Stomach (tissue), 4 donors: ENCODE measurements around the gene ATP1B1.

Experiments used
- EP300 ChIP-seq: sonication (generic); formaldehyde crosslinking; IDR thresholded peaks from one replicate; pipeline ENCODE4 v1.6.1; 2017; ENCODE audit warnings: antibody characterized with exemption
- POLR2A ChIP-seq, 4 donors: fragments of 450-650 bp; IDR thresholded peaks; one replicate each; pipeline ENCODE4 v1.6.1; 2016; ENCODE audit warnings: antibody characterized with exemption in 4 of 4, control low read depth in 2 of 4, mild to moderate bottlenecking in 1 of 4, moderate library complexity in 1 of 4
- POLR2AphosphoS5 ChIP-seq, 3 donors: sonication (generic); formaldehyde crosslinking; IDR thresholded peaks; one replicate each; pipeline ENCODE4 v1.6.1; 2016; ENCODE audit warnings: antibody characterized with exemption in 3 of 3
- TF ChIP-seq, protein P1 (sequence below), 7 experiments: fragments of 450-650 bp in 4 of 7; fragments of 200-600 bp in 3 of 7; sonication (generic) in 3 of 7; IDR thresholded peaks; one replicate each; pipeline ENCODE4 v1.5.1; 2016 to 2019; ENCODE audit warnings: antibody characterized with exemption in 7 of 7, control low read depth in 2 of 7, mild to moderate bottlenecking in 1 of 7

DNA sequence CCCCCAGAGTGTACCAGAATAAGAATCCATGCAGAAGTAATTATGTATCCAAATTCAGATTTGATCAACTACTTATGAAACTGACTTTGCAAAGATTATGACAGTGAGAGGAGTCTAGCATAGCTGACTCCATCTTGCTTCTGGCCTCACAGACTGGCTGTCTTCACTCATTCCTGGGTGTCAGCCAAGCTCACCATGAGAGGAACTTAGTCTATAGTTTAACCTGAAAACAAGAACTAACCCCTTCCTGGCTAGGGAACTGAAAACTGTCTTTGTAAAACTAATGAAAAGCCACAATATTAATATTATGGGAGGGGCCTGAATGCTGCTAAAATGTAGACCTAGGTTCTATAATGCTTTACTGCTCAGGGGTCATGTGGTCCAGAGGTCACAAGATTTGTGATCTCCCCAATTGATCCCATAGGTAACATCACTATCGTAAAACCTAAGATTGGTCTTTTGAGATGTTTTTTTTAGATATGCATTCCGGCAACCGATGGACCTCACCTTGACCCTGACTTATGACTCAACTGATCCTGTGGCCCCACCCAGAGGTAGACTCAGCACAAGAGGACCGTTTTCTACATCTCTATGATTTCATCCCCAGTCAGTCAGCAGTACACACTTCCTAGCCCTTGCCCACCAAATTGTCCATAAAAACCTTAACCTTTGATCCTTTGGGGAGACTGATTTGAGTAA is 55.2 kb downstream of the ATP1B1 start:
- TF ChIP-seq, protein P1, sequence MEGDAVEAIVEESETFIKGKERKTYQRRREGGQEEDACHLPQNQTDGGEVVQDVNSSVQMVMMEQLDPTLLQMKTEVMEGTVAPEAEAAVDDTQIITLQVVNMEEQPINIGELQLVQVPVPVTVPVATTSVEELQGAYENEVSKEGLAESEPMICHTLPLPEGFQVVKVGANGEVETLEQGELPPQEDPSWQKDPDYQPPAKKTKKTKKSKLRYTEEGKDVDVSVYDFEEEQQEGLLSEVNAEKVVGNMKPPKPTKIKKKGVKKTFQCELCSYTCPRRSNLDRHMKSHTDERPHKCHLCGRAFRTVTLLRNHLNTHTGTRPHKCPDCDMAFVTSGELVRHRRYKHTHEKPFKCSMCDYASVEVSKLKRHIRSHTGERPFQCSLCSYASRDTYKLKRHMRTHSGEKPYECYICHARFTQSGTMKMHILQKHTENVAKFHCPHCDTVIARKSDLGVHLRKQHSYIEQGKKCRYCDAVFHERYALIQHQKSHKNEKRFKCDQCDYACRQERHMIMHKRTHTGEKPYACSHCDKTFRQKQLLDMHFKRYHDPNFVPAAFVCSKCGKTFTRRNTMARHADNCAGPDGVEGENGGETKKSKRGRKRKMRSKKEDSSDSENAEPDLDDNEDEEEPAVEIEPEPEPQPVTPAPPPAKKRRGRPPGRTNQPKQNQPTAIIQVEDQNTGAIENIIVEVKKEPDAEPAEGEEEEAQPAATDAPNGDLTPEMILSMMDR (IDR thresholded peaks at IDR 0.05): no peak
- no peak for TF ChIP-seq EP300
- no peak for TF ChIP-seq POLR2A (IDR thresholded peaks at IDR 0.05)
- no peak for TF ChIP-seq POLR2AphosphoS5 (IDR thresholded peaks at IDR 0.05)
